Esophagus mucosa (tissue), 1 donor: ENCODE results near the gene CLDN9. TPM values are rescaled to one million over a fixed set of nuclear protein-coding genes. Genes with fewer than 3 reads are reported as not detected.

Experiments used
- ATAC-seq: fragments of 200-7000 bp; cut with Tn5 transposase; one replicate; pipeline ENCODE4 v1.9.1; 2020
- total RNA-seq: library from RNA; stranded (reverse); gene quantifications from one replicate; pipeline ENCODE4 v1.2.4, GENCODE V29; 2023
- donor health status: DM: yes; HTN: yes; CAD: no.

The CLDN9 gene
- total RNA-seq, 1 donor from 2014 or later = not detected

GRCh38 chr16:2974319-2975056 is 38.2 kb upstream of the CLDN9 start:
- no peak for ATAC-seq

GRCh38 chr16:2975161-2975795 is 37.4 kb upstream of the CLDN9 start:
- ATAC-seq = no peak

GRCh38 chr16:2976201-2976600 is 36.5 kb upstream of the CLDN9 start:
- ATAC-seq = no peak

GRCh38 chr16:2976673-2977072 is 36.0 kb upstream of the CLDN9 start:
- ATAC-seq = no peak

GRCh38 chr16:2977440-2977839 is 35.3 kb upstream of the CLDN9 start:
- ATAC-seq = no peak

GRCh38 chr16:2979669-2980226 is 33.0 kb upstream of the CLDN9 start:
- peak; percentile 3 for ATAC-seq

- ATAC-seq = peak; percentile 84
Measured at GRCh38 chr16:2980227-2981176, 32.2 kb upstream of the CLDN9 start, which contains the start of gene PKMYT1. TSS of gene PKMYT1 (minus strand) at chr16:2980446. CDS start at chr16:2979657, 789 bp downstream.

- ATAC-seq = no peak
Measured at GRCh38 chr16:2981177-2981898, 31.4 kb upstream of the CLDN9 start.

GRCh38 chr16:2981899-2982250 is 30.8 kb upstream of the CLDN9 start:
- no peak for ATAC-seq

- ATAC-seq = no peak
Measured at GRCh38 chr16:2982402-2982801, 30.3 kb upstream of the CLDN9 start.

GRCh38 chr16:2983706-2984136 is 29.0 kb upstream of the CLDN9 start:
- peak; percentile 69 for ATAC-seq

- no peak for ATAC-seq
Measured at GRCh38 chr16:2985462-2985861, 27.3 kb upstream of the CLDN9 start.

GRCh38 chr16:2985893-2986355 is 26.8 kb upstream of the CLDN9 start:
- peak; percentile 1 for ATAC-seq

GRCh38 chr16:2986623-2987188 is 26.0 kb upstream of the CLDN9 start:
- no peak for ATAC-seq

- ATAC-seq = no peak
Measured at GRCh38 chr16:2987286-2987685, 25.4 kb upstream of the CLDN9 start.

GRCh38 chr16:2987833-2988232 is 24.9 kb upstream of the CLDN9 start:
- ATAC-seq = no peak

GRCh38 chr16:2988590-2989099 is 24.1 kb upstream of the CLDN9 start:
- ATAC-seq = no peak

GRCh38 chr16:2990891-2991290 is 21.8 kb upstream of the CLDN9 start:
- no peak for ATAC-seq

- no peak for ATAC-seq
Measured at GRCh38 chr16:2991566-2992261, 21.0 kb upstream of the CLDN9 start.

- peak; percentile 81 for ATAC-seq
Measured at GRCh38 chr16:2992383-2993081, 20.2 kb upstream of the CLDN9 start.
